NT2/D1 (cell line): Measurements from ENCODE around the gene LIPA.

Experiments
- YY1 ChIP-seq: IDR thresholded peaks from 2 replicates; pipeline ENCODE4 v1.6.1; 2011; ENCODE audit not compliant: insufficient read length, insufficient read depth
- ZNF274 ChIP-seq: IDR thresholded peaks from 2 replicates; pipeline ENCODE4 v1.6.1; 2011; ENCODE audit warnings: mild to moderate bottlenecking, low read depth, low read length

DNA sequence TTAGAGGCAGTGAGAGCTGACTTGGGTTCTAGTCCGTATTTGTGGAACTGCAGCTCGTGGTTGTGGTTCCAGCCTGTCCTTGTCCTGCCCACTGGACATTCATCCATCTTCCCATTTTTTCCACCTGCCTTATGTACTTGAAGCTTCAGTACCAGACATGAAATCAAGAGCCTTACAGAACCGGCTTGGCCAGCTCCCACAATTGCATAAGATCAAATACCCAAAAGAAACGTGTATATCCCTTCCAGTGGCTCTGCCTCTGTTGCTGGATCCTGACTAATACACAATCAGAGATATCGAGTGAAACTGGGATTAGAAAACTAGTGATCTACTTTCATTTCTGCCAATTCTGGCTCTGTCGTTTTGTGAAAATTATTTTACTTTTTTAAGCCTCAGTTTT is 23.8 kb upstream of the LIPA start:
- no peak for TF ChIP-seq YY1
- TF ChIP-seq ZNF274 = no peak
